Measurements from ENCODE around the gene EPHA8. TPM values are rescaled to one million over a fixed set of nuclear protein-coding genes. Genes with fewer than 3 reads are reported as not detected.

Gene EPHA8
- polyA plus RNA-seq, 1 of the 3 experiments (the other 2 are of a cell fraction) = 0.02 TPM

- no peaks in the 10 kb centered on the region for H3K9me2 ChIP-seq
- no peaks in the 10 kb centered on the region for H3K4me1 ChIP-seq (ENCODE audit: control insufficient read depth in 1 of 2, insufficient read depth in 2 of 2, low read depth in 1 of 2, low read length in 1 of 2)
- H3F3A ChIP-seq (replicated peaks; ENCODE audit: insufficient read depth) = no peaks in the 10 kb centered on the region
- H3K79me2 ChIP-seq (ENCODE audit: insufficient read depth) = no peaks in the 10 kb centered on the region
- CTCF ChIA-PET = interaction anchor here (1.1 kb wide), 1 partner anchor 24 kb away, joined by 3 read pairs; no protein-coding TSS in a partner anchor
- DNase-seq = no peak
- no peaks in the 10 kb centered on the region for H3K9me3 ChIP-seq
- H2AFZ ChIP-seq (ENCODE audit: low read depth) = no peak overlapping the region
- H4K20me1 ChIP-seq (ENCODE audit: insufficient read depth) = no peaks in the 10 kb centered on the region
- no peak overlapping the region for H3K4me2 ChIP-seq
- POLR2A ChIA-PET = no interaction called here
- no peak overlapping the region for H3K9ac ChIP-seq
- 59% methylated on average over 10 of the region's 10 CpGs for WGBS (ENCODE audit: low lambda C conversion rate)
- no peak overlapping the region for H3K27ac ChIP-seq (ENCODE audit: low read depth in 2 of 2, low read length in 1 of 2)
- H3K36me3 ChIP-seq (replicated peaks in 1 of 2; ENCODE audit: control insufficient read depth in 1 of 2, insufficient read depth in 2 of 2, low read length in 1 of 2) = no peaks in the 10 kb centered on the region
- no peak overlapping the region for H3K4me3 ChIP-seq (ENCODE audit: low read depth in 2 of 2, low read length in 1 of 2)
- no peak for TF ChIP-seq ELF1 (IDR thresholded peaks at IDR 0.05)
- peak; percentile 90 for TF ChIP-seq REST (IDR thresholded peaks at IDR 0.05; ENCODE audit: low read depth, low read length)
- no peak for TF ChIP-seq TAF1 (IDR thresholded peaks at IDR 0.05; ENCODE audit: borderline replicate concordance, low read depth, low read length)
- no peaks in the 10 kb centered on the region for H3K27me3 ChIP-seq (ENCODE audit: insufficient read depth)
Measured at GRCh38 chr1:22607154-22607553, 43.9 kb downstream of the EPHA8 start.

- H2AFZ ChIP-seq (ENCODE audit: low read depth) = no peak overlapping the region
- no peaks in the 10 kb centered on the region for H3K9me2 ChIP-seq
- ChIA-PET CTCF (no interaction called here), POLR2A (no interaction called here)
- 12% methylated on average over 3 of the region's 3 CpGs for WGBS (ENCODE audit: low lambda C conversion rate)
- H3K4me2 ChIP-seq = no peak overlapping the region
- H3K9me3 ChIP-seq = no peaks in the 10 kb centered on the region
- no peak overlapping the region for H3K4me3 ChIP-seq (ENCODE audit: low read depth in 2 of 2, low read length in 1 of 2)
- H3K9ac ChIP-seq = no peak overlapping the region
- H4K20me1 ChIP-seq (ENCODE audit: insufficient read depth) = no peaks in the 10 kb centered on the region
- TF ChIP-seq TEAD4 (IDR thresholded peaks at IDR 0.05; ENCODE audit: borderline replicate concordance, insufficient read depth) (no peak), ELF1 (IDR thresholded peaks at IDR 0.05) (no peak), GABPA (IDR thresholded peaks at IDR 0.05; ENCODE audit: low read depth) (no peak), PBX3 (IDR thresholded peaks at IDR 0.05) (no peak), REST (IDR thresholded peaks at IDR 0.05; ENCODE audit: low read depth, low read length) (no peak), FOSL2 (IDR thresholded peaks at IDR 0.05; ENCODE audit: borderline replicate concordance, low read depth) (no peak), ZBTB33 (IDR thresholded peaks at IDR 0.05; ENCODE audit: borderline replicate concordance, low read depth) (no peak), IRF3 (IDR thresholded peaks at IDR 0.05; ENCODE audit: low read depth, low read length) (no peak), GATA2 (CRISPR knock-in tag; IDR thresholded peaks at IDR 0.05) (no peak), EZH2phosphoT487 (IDR thresholded peaks at IDR 0.05; ENCODE audit: borderline replicate concordance, low read depth) (no peak)
- no peaks in the 10 kb centered on the region for H3K36me3 ChIP-seq (replicated peaks in 1 of 2; ENCODE audit: control insufficient read depth in 1 of 2, insufficient read depth in 2 of 2, low read length in 1 of 2)
- no peak overlapping the region for H3K27ac ChIP-seq (ENCODE audit: low read depth in 2 of 2, low read length in 1 of 2)
- H3F3A ChIP-seq (replicated peaks; ENCODE audit: insufficient read depth) = no peaks in the 10 kb centered on the region
- no peak for DNase-seq
- no peaks in the 10 kb centered on the region for H3K27me3 ChIP-seq (ENCODE audit: insufficient read depth)
- peaks cover 0 to 4% of the 10 kb centered on the region in 2 experiments; a peak in 1 of 4 replicates for H3K4me1 ChIP-seq (ENCODE audit: control insufficient read depth in 1 of 2, insufficient read depth in 2 of 2, low read depth in 1 of 2, low read length in 1 of 2)
- H3K79me2 ChIP-seq (ENCODE audit: insufficient read depth) = no peaks in the 10 kb centered on the region
Measured at GRCh38 chr1:22608361-22608760, 45.1 kb downstream of the EPHA8 start.

Measured in SK-N-SH (cell line).